Keratinocyte (primary cell): ENCODE measurements around the gene G3BP1. TPM values are rescaled to one million over a fixed set of nuclear protein-coding genes. Genes with fewer than 3 reads are reported as not detected.
"Not testable (repeated sequence)": the region's sequence is repeated elsewhere in the genome, so short reads cannot be mapped to it uniquely, and the experiment has no call there.

ENCODE experiments used
- DNase-seq: peaks from one replicate; pipeline ENCODE4 v3.0.0-alpha.2; 2011; ENCODE audit warnings: low read depth, missing footprints, low spot score
- FAIRE-seq: peaks from 2 replicates; lab custom pipeline; 2011; peaks lifted over from hg19 to GRCh38; lab: Jason Lieb, UNC
- H2AFZ ChIP-seq: 2 replicates; pipeline ENCODE4 v1.6.0; 2012; ENCODE audit warnings: low read length, control low read depth, inconsistent platforms; ENCODE audit not compliant: control insufficient read depth
- H3K27ac ChIP-seq: 2 replicates; pipeline ENCODE4 v1.5.1; 2011; ENCODE audit warnings: low read length; ENCODE audit not compliant: control insufficient read depth, insufficient read depth
- H3K27me3 ChIP-seq: 3 replicates; pipeline ENCODE4 v1.6.0; 2011; ENCODE audit warnings: low read length; ENCODE audit not compliant: control insufficient read depth, insufficient read depth; ENCODE audit errors: extremely low read depth
- H3K36me3 ChIP-seq, 2 experiments: 2 replicates in 1 of 2; 3 replicates in 1 of 2; pipeline ENCODE4 v1.5.1; 2011; ENCODE audit warnings: low read length in 2 of 2, mild to moderate bottlenecking in 1 of 2; ENCODE audit not compliant: control insufficient read depth in 2 of 2, insufficient read depth in 2 of 2; ENCODE audit errors: extremely low read depth in 1 of 2
- H3K4me1 ChIP-seq: 3 replicates; pipeline ENCODE4 v1.5.1; 2011; ENCODE audit warnings: low read length; ENCODE audit not compliant: control insufficient read depth, insufficient read depth; ENCODE audit errors: extremely low read depth
- H3K4me2 ChIP-seq: 3 replicates; pipeline ENCODE4 v1.6.0; 2011; ENCODE audit warnings: low read depth, low read length; ENCODE audit not compliant: control insufficient read depth, insufficient read depth; ENCODE audit errors: extremely low read depth
- H3K4me3 ChIP-seq, 3 experiments: fragments of 200-600 bp in 1 of 3; sonication (generic) in 1 of 3; 2 replicates in 2 of 3; 3 replicates in 1 of 3; pipeline ENCODE4 v1.5.1; 2011 to 2016; ENCODE audit warnings: low read length in 3 of 3, mild to moderate bottlenecking in 3 of 3, control low read depth in 2 of 3, inconsistent platforms in 1 of 3, low read depth in 1 of 3, mixed read lengths in 1 of 3, mixed run types in 1 of 3, moderate library complexity in 1 of 3; ENCODE audit not compliant: control insufficient read depth in 2 of 3, insufficient read depth in 2 of 3; ENCODE audit errors: extremely low read depth in 1 of 3
- H3K79me2 ChIP-seq: 2 replicates; pipeline ENCODE4 v1.6.0; 2012; ENCODE audit warnings: low read length; ENCODE audit not compliant: control insufficient read depth, insufficient read depth
- H3K9ac ChIP-seq: 3 replicates; pipeline ENCODE4 v1.6.0; 2011; ENCODE audit warnings: low read length; ENCODE audit not compliant: control insufficient read depth, insufficient read depth; ENCODE audit errors: extremely low read depth
- H3K9me1 ChIP-seq: 3 replicates; pipeline ENCODE4 v1.6.0; 2011; ENCODE audit warnings: low read length; ENCODE audit not compliant: control insufficient read depth, insufficient read depth; ENCODE audit errors: extremely low read depth
- H3K9me3 ChIP-seq: 2 replicates; pipeline ENCODE4 v1.5.1; 2012; ENCODE audit warnings: low read depth, low read length; ENCODE audit not compliant: control insufficient read depth
- H4K20me1 ChIP-seq: 3 replicates; pipeline ENCODE4 v1.6.0; 2011; ENCODE audit warnings: low read length; ENCODE audit not compliant: control insufficient read depth, insufficient read depth; ENCODE audit errors: extremely low read depth
- CTCF ChIP-seq, 3 experiments: IDR thresholded peaks in 1 of 3; conservative IDR thresholded peaks in 1 of 3; optimal IDR thresholded peaks in 1 of 3; 2 replicates in 2 of 3; 3 replicates in 1 of 3; pipeline versions ENCODE3 to v1.5.1; 2011; ENCODE audit warnings: low read length in 3 of 3, mild to moderate bottlenecking in 3 of 3, moderate library complexity in 2 of 3, control low read depth in 1 of 3, inconsistent platforms in 1 of 3; ENCODE audit not compliant: insufficient read depth in 2 of 3; ENCODE audit errors: extremely low read depth in 1 of 3
- EZH2 ChIP-seq: IDR thresholded peaks from one replicate; pipeline ENCODE4 v1.6.1; 2012; ENCODE audit warnings: inconsistent platforms, mild to moderate bottlenecking, low read length, moderate library complexity
- dilution Hi-C: fragments of 300-500 bp; cut with MboI; formaldehyde crosslinking; loops from one replicate; pipeline ENCODE4 v1.7.0; 2020; ENCODE audit warnings: low sequenced_read_pairs; ENCODE audit not compliant: extremely low pct_ligation_motif_present
- polyA plus RNA-seq, 5 experiments: library from polyadenylated mRNA; depleted of rRNA in 3 of 5; stranded (reverse) in 3 of 5; stranded (forward) in 1 of 5; unstranded in 1 of 5; fragments of >200 nt; gene quantifications; 1 replicate in 1 of 5; 2 replicates in 3 of 5; 3 replicates in 1 of 5; pipeline versions ENCODE4 v1.2.1 to v1.2.3, GENCODE V29; 2011 to 2012; ENCODE audit warnings: missing spikeins in 2 of 5, low read depth in 1 of 5, low replicate concordance in 1 of 5

G3BP1 gene
- polyA plus RNA-seq, 1 donor (not counting 4 experiments of a cell fraction or from before 2014, with no cell fraction given): 137 TPM

- Histone ChIP-seq H3K27me3 (no peaks in the 10 kb centered on the region), H3K9ac (no peak overlapping the region), H4K20me1 (peaks cover 4% of the 10 kb centered on the region), H2AFZ (no peak overlapping the region), H3K4me1 (no peaks in the 10 kb centered on the region), H3K9me3 (no peaks in the 10 kb centered on the region), H3K4me3 (no peak overlapping the region), H3K9me1 (no peaks in the 10 kb centered on the region), H3K36me3 (peaks cover 3 to 5% of the 10 kb centered on the region in 2 experiments), H3K4me2 (no peak overlapping the region), H3K79me2 (no peaks in the 10 kb centered on the region), H3K27ac (no peak overlapping the region)
- DNase-seq (no peak), FAIRE-seq (no peak)
- TF ChIP-seq EZH2 (no peak), CTCF (optimal IDR thresholded peaks at IDR 0.05 in 1 of 3, IDR thresholded peaks at IDR 0.05 in 1 of 3, conservative IDR thresholded peaks at IDR 0.05 in 1 of 3; ENCODE audit: extremely low read depth in 1 of 3, insufficient read depth in 2 of 3, low read length in 3 of 3) (no peak)
- dilution Hi-C loops: loop anchor here (25.0 kb wide), 1 partner anchor 308 kb away; no protein-coding TSS in a partner anchor
Measured at GRCh38 chr5:151829370-151829769, 57.6 kb downstream of the G3BP1 start.

GRCh38 chr5:151832843-151833242 is 61.1 kb downstream of the G3BP1 start:
- dilution Hi-C loops: loop anchor here (25.0 kb wide), 1 partner anchor 304 kb away; no protein-coding TSS in a partner anchor
- H3K27me3 ChIP-seq, H3K9me1 ChIP-seq, H3K9me3 ChIP-seq, H3K4me2 ChIP-seq, DNase-seq, H2AFZ ChIP-seq, H3K4me1 ChIP-seq, H3K36me3 ChIP-seq, H3K4me3 ChIP-seq, H4K20me1 ChIP-seq, FAIRE-seq, H3K27ac ChIP-seq, H3K9ac ChIP-seq, H3K79me2 ChIP-seq: not testable (repeated sequence)

GRCh38 chr5:151846765-151847164 is 75.0 kb downstream of the G3BP1 start:
- Histone ChIP-seq H3K4me3 (no peak overlapping the region), H3K4me1 (no peaks in the 10 kb centered on the region), H2AFZ (no peak overlapping the region), H3K4me2 (no peak overlapping the region), H3K9ac (no peak overlapping the region), H3K9me3 (no peaks in the 10 kb centered on the region), H3K36me3 (no peaks in the 10 kb centered on the region), H3K79me2 (no peaks in the 10 kb centered on the region), H4K20me1 (no peaks in the 10 kb centered on the region), H3K9me1 (no peaks in the 10 kb centered on the region), H3K27ac (no peak overlapping the region), H3K27me3 (no peaks in the 10 kb centered on the region)
- TF ChIP-seq EZH2 (no peak), CTCF (optimal IDR thresholded peaks at IDR 0.05 in 1 of 3, IDR thresholded peaks at IDR 0.05 in 1 of 3, conservative IDR thresholded peaks at IDR 0.05 in 1 of 3; ENCODE audit: extremely low read depth in 1 of 3, insufficient read depth in 2 of 3, low read length in 3 of 3) (no peak)
- FAIRE-seq (no peak), DNase-seq (no peak)
- dilution Hi-C loops: loop anchor here (25.0 kb wide), 1 partner anchor 291 kb away; no protein-coding TSS in a partner anchor
